HG03558 (cell line): Measurements from ENCODE around the gene MLST8.

Experiments
- ATAC-seq: cut with Tn5 transposase; IDR thresholded peaks from one replicate; pipeline ENCODE4 v1.9.1; 2021; ENCODE audit warnings: moderate number of reproducible peaks; ENCODE audit not compliant: unreplicated experiment; ENCODE audit errors: extremely low read depth

MLST8 gene

GRCh38 chr16:2205104-2205966 is at the start of gene MLST8:
MLST8 (plus strand) TSS chr16:2205454; CDS start chr16:2206086, 632 bp downstream.
- ATAC-seq = no peak

- no peak for ATAC-seq
Measured at GRCh38 chr16:2155977-2156848, 49.0 kb upstream of the MLST8 start.

- no peak for ATAC-seq
Measured at GRCh38 chr16:2156849-2157224, 48.4 kb upstream of the MLST8 start.

- no peak for ATAC-seq
Measured at GRCh38 chr16:2157480-2158261, 47.6 kb upstream of the MLST8 start.

GRCh38 chr16:2158262-2158638 is 47.0 kb upstream of the MLST8 start:
- no peak for ATAC-seq

- no peak for ATAC-seq
Measured at GRCh38 chr16:2159175-2159838, 45.9 kb upstream of the MLST8 start.

GRCh38 chr16:2160915-2161551 is 44.2 kb upstream of the MLST8 start:
- no peak for ATAC-seq

GRCh38 chr16:2161911-2162310 is 43.3 kb upstream of the MLST8 start:
- ATAC-seq = no peak

- ATAC-seq = no peak
Measured at GRCh38 chr16:2162676-2163118, 42.6 kb upstream of the MLST8 start.

GRCh38 chr16:2163211-2163881 is 41.9 kb upstream of the MLST8 start:
- ATAC-seq = no peak

GRCh38 chr16:2165861-2166260 is 39.4 kb upstream of the MLST8 start:
- no peak for ATAC-seq

GRCh38 chr16:2166263-2167067 is 38.8 kb upstream of the MLST8 start:
- ATAC-seq = no peak

- ATAC-seq = no peak
Measured at GRCh38 chr16:2167068-2167638, 38.1 kb upstream of the MLST8 start.

- no peak for ATAC-seq
Measured at GRCh38 chr16:2170080-2170479, 35.2 kb upstream of the MLST8 start.

GRCh38 chr16:2170587-2171435 is 34.4 kb upstream of the MLST8 start:
- no peak for ATAC-seq

- ATAC-seq = no peak
Measured at GRCh38 chr16:2171601-2172178, 33.6 kb upstream of the MLST8 start.
